Measurements from ENCODE around the gene SLC35B2. TPM values are rescaled to one million over a fixed set of nuclear protein-coding genes. Genes with fewer than 3 reads are reported as not detected.

Gene SLC35B2
- total RNA-seq, 2 donors from 2014 or later: 16.5 to 22.3 TPM

DNA sequence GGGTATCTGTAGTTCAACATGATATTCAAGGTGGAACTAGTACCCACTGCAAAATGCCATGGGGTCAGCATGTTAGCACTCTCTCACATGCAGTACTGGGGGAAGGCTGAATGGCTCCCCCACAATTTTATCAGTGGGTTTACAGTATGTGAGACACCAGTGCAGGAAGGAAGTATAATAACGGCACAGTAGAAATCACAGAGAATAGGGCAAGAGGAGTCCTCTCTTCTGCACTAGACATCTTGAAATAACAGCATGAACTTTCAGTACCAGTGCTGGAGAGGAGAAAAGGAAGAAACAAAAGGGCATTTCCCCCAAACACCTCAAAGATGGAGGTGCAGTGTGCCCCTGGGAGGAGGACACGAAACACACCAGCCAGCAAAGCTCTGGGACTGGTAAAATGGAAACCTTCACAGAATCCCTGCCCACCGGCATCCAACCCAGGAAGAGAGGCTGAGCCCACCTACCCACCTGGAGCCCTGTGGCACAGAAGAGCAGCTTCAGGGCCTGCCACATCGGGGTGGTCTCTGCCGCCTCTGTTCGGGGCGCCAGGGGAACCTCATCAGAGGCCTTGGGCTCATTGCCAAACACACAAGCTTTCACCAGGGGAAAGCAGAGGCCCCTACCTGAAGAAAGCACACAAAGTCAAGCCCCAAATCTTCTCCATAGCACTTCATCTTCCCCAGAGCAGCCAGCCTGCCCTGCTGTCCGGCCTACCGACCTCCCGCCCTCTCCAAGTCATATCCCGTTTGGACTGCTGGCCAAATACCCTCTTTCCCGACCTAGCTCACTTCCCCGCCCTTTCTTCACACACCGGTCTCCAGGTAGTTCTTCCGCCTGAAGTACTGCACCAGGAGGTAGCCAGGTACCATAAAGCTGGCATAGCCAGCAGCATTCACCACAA lies 1.2 kb downstream of the SLC35B2 start:
- Mint-ChIP-seq H3K9me3 (no peaks in the 10 kb centered on the region), H3K4me1 (peaks cover 60% of the 10 kb centered on the region), H3K27ac (peak overlapping the region; percentile 90), H3K36me3 (ENCODE audit: low read depth) (peaks cover 91% of the 10 kb centered on the region), H3K27me3 (no peaks in the 10 kb centered on the region), H3K4me3 (peak overlapping the region; percentile 87)
- no peak for ATAC-seq (replicated peaks)

DNA sequence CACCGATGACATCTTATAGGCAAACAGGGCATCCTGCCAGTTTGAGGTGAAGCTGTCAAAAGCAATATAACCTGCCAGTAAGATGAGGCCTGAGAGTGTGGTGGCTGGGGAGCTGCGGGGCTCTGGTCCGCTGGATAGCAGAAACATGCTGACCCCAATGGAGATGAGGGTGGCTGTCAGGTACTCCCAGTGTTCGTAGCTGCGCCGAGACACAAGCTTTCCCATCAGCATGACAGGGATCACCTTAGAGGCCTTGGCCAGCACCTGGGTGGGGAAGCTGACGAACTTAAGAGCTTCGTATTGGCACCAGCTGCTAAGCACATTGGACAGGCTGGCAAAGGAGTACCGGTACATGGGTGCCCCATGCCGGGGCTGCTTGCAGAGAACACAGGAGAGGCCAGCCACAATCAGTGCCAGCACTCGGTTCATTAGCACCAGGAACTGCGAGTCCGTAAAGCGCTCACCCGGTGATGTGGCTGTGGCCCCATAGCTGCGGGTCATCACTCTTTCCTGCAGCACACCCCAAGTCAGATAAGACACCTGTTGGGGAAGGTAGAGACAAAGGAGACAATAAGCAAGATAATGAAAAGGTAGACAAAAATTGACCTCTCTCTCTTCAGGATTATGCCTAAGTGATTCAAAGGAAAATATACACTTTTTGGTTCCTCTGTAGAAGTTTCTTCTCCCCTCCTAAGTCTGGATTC lies 2.1 kb downstream of the SLC35B2 start:
- no peaks in the 10 kb centered on the region for H3K27me3 Mint-ChIP-seq
- peaks cover 62% of the 10 kb centered on the region for H3K4me1 Mint-ChIP-seq
- peaks cover 91% of the 10 kb centered on the region for H3K36me3 Mint-ChIP-seq (ENCODE audit: low read depth)
- H3K27ac Mint-ChIP-seq: peak overlapping the region; percentile 90
- ATAC-seq (replicated peaks): no peak
- peak overlapping the region; percentile 87 for H3K4me3 Mint-ChIP-seq
- H3K9me3 Mint-ChIP-seq: no peaks in the 10 kb centered on the region

DNA sequence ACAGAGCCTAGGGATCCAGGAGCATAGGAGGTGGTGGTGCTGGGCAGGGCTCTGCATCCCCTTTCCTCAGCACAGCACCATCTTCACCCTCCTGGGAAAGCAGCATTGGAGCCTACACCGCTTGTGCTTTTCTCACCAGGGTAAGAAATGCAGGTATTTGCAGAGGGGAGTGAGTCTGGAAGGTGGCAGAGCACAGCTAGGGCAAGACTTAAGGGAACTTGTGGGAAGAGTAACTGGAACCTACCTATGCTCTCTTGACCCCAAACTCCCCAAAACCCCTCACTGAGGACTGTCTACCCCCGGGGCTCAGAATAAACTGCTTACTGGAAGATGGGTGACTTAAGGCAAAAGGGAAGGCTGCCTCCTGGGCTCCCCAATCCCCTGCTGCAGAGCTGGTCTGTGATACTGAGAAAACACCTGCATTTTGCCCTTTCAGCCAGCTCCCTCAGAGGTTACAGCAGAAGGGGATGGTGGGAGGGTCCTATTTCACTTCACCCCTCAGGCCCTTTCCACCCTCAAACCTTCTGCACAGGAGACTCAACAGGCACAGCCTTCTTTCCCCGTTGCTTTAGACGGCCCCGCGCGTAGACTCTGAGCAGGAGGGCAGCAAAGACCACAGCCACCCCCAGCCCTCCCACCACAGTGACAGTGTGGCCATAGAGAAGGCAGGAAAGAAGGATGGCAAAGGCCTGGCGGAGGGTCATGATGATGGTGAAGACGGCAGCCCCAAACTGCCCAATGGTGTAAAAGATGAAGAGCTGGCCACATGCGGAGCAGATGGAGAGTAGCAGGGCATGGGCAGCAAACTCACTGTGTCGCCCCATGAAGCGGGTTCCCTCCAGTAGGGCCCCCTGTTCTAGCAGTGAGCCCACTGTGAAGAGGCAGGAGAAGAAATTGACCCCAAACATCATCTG lies 2.9 kb downstream of the SLC35B2 start:
- Mint-ChIP-seq H3K36me3 (ENCODE audit: low read depth) (peaks cover 91% of the 10 kb centered on the region), H3K27me3 (no peaks in the 10 kb centered on the region), H3K4me3 (peak overlapping the region; percentile 87), H3K27ac (peak overlapping the region; percentile 90), H3K4me1 (peaks cover 70% of the 10 kb centered on the region), H3K9me3 (no peaks in the 10 kb centered on the region)
- ATAC-seq (replicated peaks): no peak

DNA sequence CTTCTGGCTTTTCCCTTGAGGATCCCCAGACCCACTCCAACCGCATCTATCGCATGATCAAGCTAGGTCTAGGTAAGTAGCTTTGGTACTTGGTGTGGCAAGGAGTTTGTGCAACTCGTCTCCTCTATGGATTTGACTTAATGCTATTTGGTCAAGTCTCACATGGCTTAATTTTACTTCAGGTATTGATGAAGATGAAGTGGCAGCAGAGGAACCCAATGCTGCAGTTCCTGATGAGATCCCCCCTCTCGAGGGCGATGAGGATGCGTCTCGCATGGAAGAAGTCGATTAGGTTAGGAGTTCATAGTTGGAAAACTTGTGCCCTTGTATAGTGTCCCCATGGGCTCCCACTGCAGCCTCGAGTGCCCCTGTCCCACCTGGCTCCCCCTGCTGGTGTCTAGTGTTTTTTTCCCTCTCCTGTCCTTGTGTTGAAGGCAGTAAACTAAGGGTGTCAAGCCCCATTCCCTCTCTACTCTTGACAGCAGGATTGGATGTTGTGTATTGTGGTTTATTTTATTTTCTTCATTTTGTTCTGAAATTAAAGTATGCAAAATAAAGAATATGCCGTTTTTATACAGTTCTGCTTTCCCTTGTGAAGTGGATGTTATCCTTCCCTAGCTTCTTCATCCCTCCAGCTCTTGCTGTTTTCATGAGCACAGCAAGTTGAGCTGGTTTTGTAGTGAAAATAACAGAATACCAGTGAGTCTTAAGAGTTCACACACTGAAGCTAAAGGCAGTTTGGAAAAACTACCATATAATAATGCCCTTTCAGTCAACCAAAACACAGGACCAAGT lies 3.8 kb downstream of the SLC35B2 start:
- Mint-ChIP-seq H3K9me3 (no peaks in the 10 kb centered on the region), H3K27ac (peak overlapping the region; percentile 99), H3K36me3 (ENCODE audit: low read depth) (peaks cover 92% of the 10 kb centered on the region), H3K4me3 (peak overlapping the region; percentile 87), H3K27me3 (no peaks in the 10 kb centered on the region), H3K4me1 (peaks cover 75% of the 10 kb centered on the region)
- no peak for ATAC-seq (replicated peaks)

DNA sequence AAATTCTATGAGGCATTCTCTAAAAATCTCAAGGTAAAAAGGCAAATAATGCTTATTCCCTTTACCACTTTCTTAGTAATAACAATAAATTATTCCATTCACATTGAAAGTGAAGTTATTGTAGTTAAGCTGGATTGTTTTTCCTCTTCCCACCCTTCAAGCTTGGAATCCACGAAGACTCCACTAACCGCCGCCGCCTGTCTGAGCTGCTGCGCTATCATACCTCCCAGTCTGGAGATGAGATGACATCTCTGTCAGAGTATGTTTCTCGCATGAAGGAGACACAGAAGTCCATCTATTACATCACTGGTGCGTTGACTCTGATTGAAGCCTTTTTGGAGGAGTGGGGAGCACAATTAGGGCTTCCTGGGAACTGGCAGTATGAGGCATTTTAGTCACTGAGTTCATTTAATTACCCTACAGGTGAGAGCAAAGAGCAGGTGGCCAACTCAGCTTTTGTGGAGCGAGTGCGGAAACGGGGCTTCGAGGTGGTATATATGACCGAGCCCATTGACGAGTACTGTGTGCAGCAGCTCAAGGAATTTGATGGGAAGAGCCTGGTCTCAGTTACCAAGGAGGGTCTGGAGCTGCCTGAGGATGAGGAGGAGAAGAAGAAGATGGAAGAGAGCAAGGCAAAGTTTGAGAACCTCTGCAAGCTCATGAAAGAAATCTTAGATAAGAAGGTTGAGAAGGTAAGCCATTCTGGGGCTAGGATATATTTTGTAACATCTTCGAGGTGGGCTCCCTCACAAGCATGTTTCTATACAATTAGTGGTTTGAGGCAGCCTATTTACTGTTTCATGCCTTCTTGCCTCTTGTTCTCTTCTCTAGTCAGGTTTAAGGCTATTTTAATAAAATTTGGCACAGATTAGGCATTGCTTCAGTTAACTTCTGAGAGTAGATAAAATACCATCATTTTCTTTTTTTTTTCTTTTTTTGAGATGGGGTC lies 5.5 kb downstream of the SLC35B2 start:
- ATAC-seq (replicated peaks): no peak
- Mint-ChIP-seq H3K9me3 (no peaks in the 10 kb centered on the region), H3K36me3 (ENCODE audit: low read depth) (peaks cover 97% of the 10 kb centered on the region), H3K27ac (peak overlapping the region; percentile 99), H3K4me1 (peaks cover 67% of the 10 kb centered on the region), H3K4me3 (peak overlapping the region; percentile 87), H3K27me3 (no peaks in the 10 kb centered on the region)

DNA sequence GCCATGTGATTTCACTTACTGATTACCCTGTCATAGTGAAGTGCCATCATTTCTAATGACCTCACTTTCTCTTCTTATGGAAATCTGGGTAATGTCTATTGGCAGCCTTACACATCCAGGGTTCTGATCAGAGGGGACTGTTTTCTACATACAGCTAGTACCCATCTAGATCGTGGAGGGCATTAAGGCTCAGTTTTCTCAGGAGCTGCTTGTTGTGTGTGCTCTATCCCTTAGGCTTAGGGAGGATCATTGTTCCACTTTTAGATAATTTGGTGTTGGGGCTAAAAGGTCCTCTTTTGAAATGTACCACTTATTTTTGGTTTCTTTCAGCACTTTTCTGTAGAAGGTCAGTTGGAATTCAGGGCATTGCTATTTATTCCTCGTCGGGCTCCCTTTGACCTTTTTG lies 6.6 kb downstream of the SLC35B2 start:
- H3K27ac Mint-ChIP-seq: peak overlapping the region; percentile 99
- H3K9me3 Mint-ChIP-seq: no peaks in the 10 kb centered on the region
- peaks cover 95% of the 10 kb centered on the region for H3K36me3 Mint-ChIP-seq (ENCODE audit: low read depth)
- H3K4me1 Mint-ChIP-seq: peaks cover 59% of the 10 kb centered on the region
- ATAC-seq (replicated peaks): no peak
- peak overlapping the region; percentile 87 for H3K4me3 Mint-ChIP-seq
- H3K27me3 Mint-ChIP-seq: no peaks in the 10 kb centered on the region

DNA sequence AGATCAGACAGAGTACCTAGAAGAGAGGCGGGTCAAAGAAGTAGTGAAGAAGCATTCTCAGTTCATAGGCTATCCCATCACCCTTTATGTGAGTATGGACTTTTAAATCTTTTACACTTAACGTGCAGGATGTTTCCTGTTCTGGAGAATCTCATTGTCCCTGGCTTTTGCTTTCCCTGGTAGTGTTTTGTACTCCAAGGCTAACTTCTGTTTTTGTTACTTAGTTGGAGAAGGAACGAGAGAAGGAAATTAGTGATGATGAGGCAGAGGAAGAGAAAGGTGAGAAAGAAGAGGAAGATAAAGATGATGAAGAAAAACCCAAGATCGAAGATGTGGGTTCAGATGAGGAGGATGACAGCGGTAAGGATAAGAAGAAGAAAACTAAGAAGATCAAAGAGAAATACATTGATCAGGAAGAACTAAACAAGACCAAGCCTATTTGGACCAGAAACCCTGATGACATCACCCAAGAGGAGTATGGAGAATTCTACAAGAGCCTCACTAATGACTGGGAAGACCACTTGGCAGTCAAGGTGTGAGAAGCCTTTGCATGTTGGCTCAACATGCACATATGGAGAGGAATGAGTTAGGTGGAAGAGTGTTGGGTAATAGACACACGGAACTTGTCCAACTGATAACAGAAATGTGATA lies 7.1 kb downstream of the SLC35B2 start:
- Mint-ChIP-seq H3K36me3 (ENCODE audit: low read depth) (peaks cover 89% of the 10 kb centered on the region), H3K4me3 (peak overlapping the region; percentile 87), H3K4me1 (peaks cover 58% of the 10 kb centered on the region), H3K9me3 (no peaks in the 10 kb centered on the region), H3K27me3 (no peaks in the 10 kb centered on the region), H3K27ac (peak overlapping the region; percentile 99)
- ATAC-seq (replicated peaks): no peak

DNA sequence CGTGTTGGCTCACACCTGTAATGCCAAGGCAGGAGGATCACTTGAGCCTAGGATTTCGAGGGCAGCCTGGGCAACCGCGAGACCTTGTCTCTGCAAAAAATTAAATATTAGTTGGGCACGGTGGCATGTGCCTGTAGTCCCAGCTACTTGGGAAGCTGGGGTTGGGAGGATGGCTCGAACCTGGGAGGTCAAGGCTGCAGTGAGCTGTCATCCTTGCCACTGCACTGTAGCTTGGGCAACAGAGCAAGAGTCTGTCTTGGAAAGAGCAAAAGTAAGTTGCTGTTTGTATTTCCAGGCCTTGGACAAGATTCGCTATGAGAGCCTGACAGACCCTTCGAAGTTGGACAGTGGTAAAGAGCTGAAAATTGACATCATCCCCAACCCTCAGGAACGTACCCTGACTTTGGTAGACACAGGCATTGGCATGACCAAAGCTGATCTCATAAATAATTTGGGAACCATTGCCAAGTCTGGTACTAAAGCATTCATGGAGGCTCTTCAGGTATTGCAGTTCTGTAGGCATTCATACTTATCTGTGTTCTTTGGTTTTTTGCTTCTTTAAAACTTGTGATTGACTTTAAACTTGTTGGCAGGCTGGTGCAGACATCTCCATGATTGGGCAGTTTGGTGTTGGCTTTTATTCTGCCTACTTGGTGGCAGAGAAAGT lies 8.1 kb downstream of the SLC35B2 start:
- Mint-ChIP-seq H3K4me3 (peak overlapping the region; percentile 87), H3K36me3 (ENCODE audit: low read depth) (peaks cover 80% of the 10 kb centered on the region), H3K27me3 (no peaks in the 10 kb centered on the region), H3K27ac (peak overlapping the region; percentile 99), H3K4me1 (peaks cover 50% of the 10 kb centered on the region), H3K9me3 (no peaks in the 10 kb centered on the region)
- ATAC-seq (replicated peaks): no peak

DNA sequence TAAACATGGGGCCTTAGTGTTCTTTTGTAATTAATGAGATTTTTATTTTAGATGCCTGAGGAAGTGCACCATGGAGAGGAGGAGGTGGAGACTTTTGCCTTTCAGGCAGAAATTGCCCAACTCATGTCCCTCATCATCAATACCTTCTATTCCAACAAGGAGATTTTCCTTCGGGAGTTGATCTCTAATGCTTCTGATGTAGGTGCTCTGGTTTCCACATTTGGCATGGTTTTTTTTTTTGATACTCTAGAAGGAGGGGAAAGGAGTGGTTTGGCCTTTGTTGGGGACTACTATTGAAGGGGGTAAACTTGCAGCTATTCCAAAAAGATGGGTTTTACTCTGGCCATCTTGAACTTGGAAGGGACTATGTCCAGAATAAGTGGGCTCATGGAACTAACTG lies 8.7 kb downstream of the SLC35B2 start:
- Mint-ChIP-seq H3K9me3 (no peaks in the 10 kb centered on the region), H3K27me3 (no peaks in the 10 kb centered on the region), H3K36me3 (ENCODE audit: low read depth) (peaks cover 73% of the 10 kb centered on the region), H3K27ac (peak overlapping the region; percentile 99), H3K4me3 (peak overlapping the region; percentile 87), H3K4me1 (peaks cover 45% of the 10 kb centered on the region)
- no peak for ATAC-seq (replicated peaks)

DNA sequence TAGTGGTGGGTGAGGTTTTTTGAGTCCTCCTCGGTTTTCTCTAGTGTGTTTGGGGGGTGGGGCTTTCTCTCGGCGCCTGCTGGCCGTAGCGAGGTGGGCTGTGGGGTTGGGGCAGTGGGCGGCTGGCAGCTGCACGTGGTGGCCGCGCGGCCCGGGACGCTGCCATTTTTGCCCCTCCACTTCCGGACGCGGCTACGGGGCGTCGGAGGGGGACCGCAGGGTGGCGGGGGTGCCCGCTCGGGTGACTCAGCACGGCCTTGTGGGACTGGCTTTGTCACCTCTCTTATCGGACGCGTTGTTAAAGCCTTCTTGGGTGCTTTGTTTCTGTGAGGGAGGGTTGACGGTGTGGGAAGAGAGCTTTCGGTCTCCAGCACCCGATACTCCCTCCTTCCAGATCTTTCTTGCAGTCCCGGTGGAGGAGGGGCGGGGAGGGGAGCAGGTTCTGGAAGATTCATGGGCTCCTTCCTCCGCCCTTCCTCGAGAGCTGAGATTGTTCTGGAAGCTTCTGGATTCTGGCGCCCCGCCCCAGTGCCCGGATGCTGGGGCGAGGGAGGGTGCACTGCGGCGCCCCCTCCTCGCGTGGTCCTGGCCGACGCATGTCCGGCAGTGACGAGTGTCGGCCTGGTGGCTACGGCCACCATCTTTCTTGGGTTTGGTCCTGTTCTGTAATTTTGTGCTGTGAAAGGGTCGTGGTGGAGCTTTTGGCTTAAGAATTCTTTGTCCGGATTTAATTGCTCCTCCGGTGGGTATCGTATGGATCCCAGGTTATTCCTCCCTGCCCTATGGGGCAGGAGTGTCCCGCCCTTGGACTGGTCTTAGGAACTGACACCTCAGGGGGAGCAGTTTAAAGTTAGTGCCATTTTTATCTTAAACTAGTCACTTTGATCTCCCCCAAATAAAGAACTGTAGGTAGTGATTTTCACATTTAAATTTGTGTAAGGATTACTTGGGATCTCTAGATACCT lies 9.7 kb downstream of the SLC35B2 start:
- no peaks in the 10 kb centered on the region for H3K27me3 Mint-ChIP-seq
- ATAC-seq (replicated peaks): peak; percentile 68
- H3K36me3 Mint-ChIP-seq (ENCODE audit: low read depth): peaks cover 64% of the 10 kb centered on the region
- H3K9me3 Mint-ChIP-seq: no peaks in the 10 kb centered on the region
- peak overlapping the region; percentile 99 for H3K27ac Mint-ChIP-seq
- H3K4me3 Mint-ChIP-seq: peak overlapping the region; percentile 87
- H3K4me1 Mint-ChIP-seq: peaks cover 36% of the 10 kb centered on the region

DNA sequence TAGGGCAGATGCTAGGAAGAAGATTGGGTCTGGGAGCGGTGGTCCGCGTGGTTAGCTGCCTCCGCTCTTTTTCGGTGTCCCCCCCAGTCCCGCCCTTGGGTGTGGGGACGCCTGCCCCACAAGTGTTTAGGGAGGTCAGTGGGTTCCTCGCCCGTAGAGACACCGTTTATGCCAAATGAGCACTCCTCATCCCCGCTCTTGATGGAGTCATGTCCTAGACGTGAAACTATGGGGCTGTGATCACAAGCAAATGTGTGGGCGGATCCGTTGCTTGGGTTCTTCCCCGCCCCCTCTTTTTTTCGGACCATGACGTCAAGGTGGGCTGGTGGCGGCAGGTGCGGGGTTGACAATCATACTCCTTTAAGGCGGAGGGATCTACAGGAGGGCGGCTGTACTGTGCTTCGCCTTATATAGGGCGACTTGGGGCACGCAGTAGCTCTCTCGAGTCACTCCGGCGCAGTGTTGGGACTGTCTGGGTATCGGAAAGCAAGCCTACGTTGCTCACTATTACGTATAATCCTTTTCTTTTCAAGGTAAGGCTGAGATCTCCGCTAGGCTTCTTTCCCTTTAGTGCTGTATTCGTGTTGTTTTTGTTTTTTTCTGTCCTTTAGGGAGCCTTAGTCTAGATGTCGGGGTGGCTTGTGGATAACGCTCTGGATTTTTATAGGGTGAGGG lies 10.5 kb downstream of the SLC35B2 start, which contains the start of gene HSP90AB1:
HSP90AB1 (plus strand) TSS at position 439 of the 675 bp plus-strand sequence. CDS start 1,529 bp downstream, outside the sequence.
- Mint-ChIP-seq H3K4me1 (peaks cover 32% of the 10 kb centered on the region), H3K9me3 (no peaks in the 10 kb centered on the region), H3K36me3 (ENCODE audit: low read depth) (peaks cover 55% of the 10 kb centered on the region)

More for the DNA sequence above, 10.5 kb downstream of the SLC35B2 start, which contains the start of gene HSP90AB1:
- peak within 1 kb of the TSS; percentile 99 for H3K27ac Mint-ChIP-seq
- no peaks in the 10 kb centered on the region for H3K27me3 Mint-ChIP-seq
- ATAC-seq (replicated peaks): peak; percentile 78
- peak within 1 kb of the TSS; percentile 87 for H3K4me3 Mint-ChIP-seq

Data from activated T-helper 17 cell treated with anti-CD3 and anti-CD28 coated beads, Interleukin-2, amount 50 U/mL, for 72 hours (primary cell).